GM23338 (cell line): Measurements from ENCODE around the gene AIMP2. TPM values are rescaled to one million over a fixed set of nuclear protein-coding genes. Genes with fewer than 3 reads are reported as not detected.
A peak's percentile ranks its signal among the peaks of the same experiment; 100 is the strongest.

ENCODE experiments used
- ATAC-seq: fragments of 200-7000 bp; cut with Tn5 transposase; 3 replicates; pipeline ENCODE4 v1.9.1; 2020
- DNase-seq: peaks from one replicate; pipeline ENCODE4 v3.0.0-alpha.2; 2015; ENCODE audit warnings: low spot score
- H2AFZ ChIP-seq: fragments of 200-600 bp; sonication (generic); 2 replicates; pipeline ENCODE4 v1.8.0; 2016; ENCODE audit warnings: antibody characterized with exemption, mild to moderate bottlenecking, moderate library complexity
- H3F3A ChIP-seq: fragments of 200-600 bp; sonication (generic); replicated peaks from 2 replicates; pipeline ENCODE4 v1.8.0; 2017; ENCODE audit warnings: antibody characterized with exemption, mixed run types, low read depth
- H3K27ac ChIP-seq: fragments of 200-600 bp; sonication (generic); 2 replicates; pipeline ENCODE4 v1.6.1; 2016; ENCODE audit warnings: low read depth
- H3K27me3 ChIP-seq: fragments of 200-600 bp; sonication (generic); 2 replicates; pipeline ENCODE4 v1.8.0; 2016; ENCODE audit warnings: mild to moderate bottlenecking, mixed run types, moderate library complexity; ENCODE audit not compliant: insufficient read depth
- H3K36me3 ChIP-seq: fragments of 200-600 bp; sonication (generic); 2 replicates; pipeline ENCODE4 v1.8.0; 2016; ENCODE audit warnings: mild to moderate bottlenecking; ENCODE audit not compliant: insufficient read depth
- H3K4me1 ChIP-seq: fragments of 200-600 bp; sonication (generic); 2 replicates; pipeline ENCODE4 v1.8.0; 2016; ENCODE audit warnings: mild to moderate bottlenecking, moderate library complexity; ENCODE audit not compliant: insufficient read depth
- H3K4me2 ChIP-seq: fragments of 200-600 bp; sonication (generic); 2 replicates; pipeline ENCODE4 v1.7.1; 2017; ENCODE audit warnings: mixed run types
- H3K4me3 ChIP-seq: fragments of 200-600 bp; sonication (generic); 2 replicates; pipeline ENCODE4 v1.6.1; 2016; ENCODE audit warnings: mixed run types
- H3K79me2 ChIP-seq: fragments of 200-600 bp; sonication (generic); replicated peaks from 2 replicates; pipeline ENCODE4 v1.8.0; 2017; ENCODE audit warnings: mild to moderate bottlenecking; ENCODE audit not compliant: insufficient read depth
- H3K9me2 ChIP-seq: fragments of 200-600 bp; sonication (generic); 2 replicates; pipeline ENCODE4 v1.8.0; 2017; ENCODE audit not compliant: insufficient read depth
- H4K20me1 ChIP-seq: fragments of 200-600 bp; sonication (generic); replicated peaks from 2 replicates; pipeline ENCODE4 v1.8.0; 2017; ENCODE audit warnings: mild to moderate bottlenecking; ENCODE audit not compliant: insufficient read depth
- H3K27ac Mint-ChIP-seq: 2 replicates; pipeline ENCODE4 v1.8.0; 2020; ENCODE audit warnings: inconsistent platforms, mild to moderate bottlenecking, moderate library complexity, mixed read lengths
- H3K27me3 Mint-ChIP-seq: 3 replicates; pipeline ENCODE4 v1.8.0; 2022; ENCODE audit warnings: low read depth, mild to moderate bottlenecking, moderate library complexity, mixed read lengths, inconsistent platforms; ENCODE audit not compliant: insufficient read depth, poor library complexity
- H3K36me3 Mint-ChIP-seq: 3 replicates; pipeline ENCODE4 v1.8.0; 2021; ENCODE audit warnings: low read depth, mild to moderate bottlenecking, inconsistent platforms, moderate library complexity, mixed read lengths
- H3K4me1 Mint-ChIP-seq: 3 replicates; pipeline ENCODE4 v1.8.0; 2020; ENCODE audit warnings: mild to moderate bottlenecking, inconsistent platforms, mixed read lengths
- H3K4me3 Mint-ChIP-seq: 3 replicates; pipeline ENCODE4 v1.8.0; 2021; ENCODE audit warnings: moderate library complexity, mild to moderate bottlenecking, inconsistent platforms, mixed read lengths
- H3K9me3 Mint-ChIP-seq: 3 replicates; pipeline ENCODE4 v1.8.0; 2020; ENCODE audit warnings: moderate library complexity, mild to moderate bottlenecking, inconsistent platforms, mixed read lengths
- CREB1 ChIP-seq: fragments of 250-450 bp; sonication (Bioruptor Pico); IDR thresholded peaks from 2 replicates; pipeline ENCODE4 v1.5.0; 2020; ENCODE audit warnings: low read depth, mild to moderate bottlenecking, moderate library complexity
- EZH2phosphoT487 ChIP-seq: fragments of 200-600 bp; sonication (generic); IDR thresholded peaks from one replicate; pipeline ENCODE4 v1.8.1; 2018; ENCODE audit warnings: antibody characterized with exemption; ENCODE audit not compliant: unreplicated experiment
- NANOG ChIP-seq: IDR thresholded peaks from 2 replicates; pipeline ENCODE4 v1.6.1; 2016; ENCODE audit warnings: antibody characterized with exemption, borderline replicate concordance
- STAT1 ChIP-seq: IDR thresholded peaks from one replicate; pipeline ENCODE4 v1.6.1; 2016; ENCODE audit warnings: antibody characterized with exemption; ENCODE audit not compliant: unreplicated experiment
- ZNF114 ChIP-seq: fragments of 250-450 bp; sonication (Bioruptor Pico); IDR thresholded peaks from 2 replicates; pipeline ENCODE4 v1.5.0; 2020; ENCODE audit warnings: mild to moderate bottlenecking, moderate library complexity
- polyA plus RNA-seq: library from polyadenylated mRNA; unstranded; fragments of >200 nt; fragmentation: Nextera tagmentation; extraction: Ambion mirVana; gene quantifications from 2 replicates; pipeline ENCODE4 v1.2.1, GENCODE V29; 2016
- total RNA-seq: library from RNA; depleted of rRNA; stranded (reverse); fragments of >200 nt; shearing (Covaris generic); gene quantifications from 2 replicates; pipeline ENCODE4 v1.2.3, GENCODE V29; 2014
- TF ChIP-seq, protein P1 (sequence below): fragments of 250-450 bp; sonication (Bioruptor Pico); IDR thresholded peaks from 2 replicates; pipeline ENCODE4 v1.5.0; 2020; ENCODE audit warnings: mild to moderate bottlenecking, moderate library complexity
- TF ChIP-seq, protein P2 (sequence below): IDR thresholded peaks from 2 replicates; pipeline ENCODE4 v1.6.1; 2016; ENCODE audit warnings: antibody characterized with exemption
- TF ChIP-seq, protein P3 (sequence below), 2 experiments: fragments of 200-600 bp in 1 of 2; sonication (generic) in 1 of 2; conservative IDR thresholded peaks; 2 replicates each; pipeline versions ENCODE4 v1.5.1 to v1.6.1; 2016 to 2017; ENCODE audit warnings: antibody characterized with exemption in 2 of 2, low read depth in 2 of 2, mild to moderate bottlenecking in 2 of 2, moderate library complexity in 1 of 2

Gene AIMP2
- total and polyA plus RNA-seq, 2 experiments from 2014 or later = 86.6 to 113 TPM

DNA sequence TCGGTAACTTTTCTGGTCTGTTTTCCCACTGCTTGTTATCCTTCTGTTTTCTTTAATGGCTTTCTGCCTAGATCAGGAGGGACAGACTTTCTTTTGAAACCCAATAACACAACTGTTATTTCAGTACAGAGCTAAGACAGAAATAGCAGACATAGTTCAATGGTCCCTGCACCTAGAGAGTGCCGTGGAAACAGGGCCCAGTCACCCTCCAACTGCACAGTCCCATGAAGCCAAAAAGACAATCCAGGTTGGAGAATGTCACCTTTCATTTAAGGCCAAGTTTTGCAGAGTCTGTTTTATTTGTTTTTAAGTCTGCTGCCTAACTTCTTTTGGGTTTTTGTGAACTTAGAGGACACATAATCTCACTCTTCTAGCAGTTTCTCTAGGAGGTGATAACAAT is 2.5 kb downstream of the AIMP2 start:
- DNase-seq (no peak), ATAC-seq (no peak)
- no peak overlapping the region for H3K27ac Mint-ChIP-seq
- H4K20me1 ChIP-seq = peaks cover 27% of the 10 kb centered on the region
- H2AFZ ChIP-seq = no peak overlapping the region
- peaks cover 5% of the 10 kb centered on the region for H3K27me3 Mint-ChIP-seq
- H3K4me2 ChIP-seq = no peak overlapping the region
- no peaks in the 10 kb centered on the region for H3K27me3 ChIP-seq
- H3K4me1 ChIP-seq = peaks cover 11% of the 10 kb centered on the region; the same call in 1 of the 2 replicates
- H3K27ac ChIP-seq = no peak overlapping the region
- H3K79me2 ChIP-seq = peaks cover 76% of the 10 kb centered on the region
- H3K4me1 Mint-ChIP-seq = peaks cover 18% of the 10 kb centered on the region
- H3K9me3 Mint-ChIP-seq = no peaks in the 10 kb centered on the region; the same call in 2 of the 3 replicates
- H3K4me3 Mint-ChIP-seq = peak overlapping the region; percentile 34; the same call in 2 of the 3 replicates
- H3K4me3 ChIP-seq = no peak overlapping the region
- no peak for TF ChIP-seq CREB1 (CRISPR knock-in tag)
- TF ChIP-seq STAT1 = no peak
- TF ChIP-seq, protein P1, sequence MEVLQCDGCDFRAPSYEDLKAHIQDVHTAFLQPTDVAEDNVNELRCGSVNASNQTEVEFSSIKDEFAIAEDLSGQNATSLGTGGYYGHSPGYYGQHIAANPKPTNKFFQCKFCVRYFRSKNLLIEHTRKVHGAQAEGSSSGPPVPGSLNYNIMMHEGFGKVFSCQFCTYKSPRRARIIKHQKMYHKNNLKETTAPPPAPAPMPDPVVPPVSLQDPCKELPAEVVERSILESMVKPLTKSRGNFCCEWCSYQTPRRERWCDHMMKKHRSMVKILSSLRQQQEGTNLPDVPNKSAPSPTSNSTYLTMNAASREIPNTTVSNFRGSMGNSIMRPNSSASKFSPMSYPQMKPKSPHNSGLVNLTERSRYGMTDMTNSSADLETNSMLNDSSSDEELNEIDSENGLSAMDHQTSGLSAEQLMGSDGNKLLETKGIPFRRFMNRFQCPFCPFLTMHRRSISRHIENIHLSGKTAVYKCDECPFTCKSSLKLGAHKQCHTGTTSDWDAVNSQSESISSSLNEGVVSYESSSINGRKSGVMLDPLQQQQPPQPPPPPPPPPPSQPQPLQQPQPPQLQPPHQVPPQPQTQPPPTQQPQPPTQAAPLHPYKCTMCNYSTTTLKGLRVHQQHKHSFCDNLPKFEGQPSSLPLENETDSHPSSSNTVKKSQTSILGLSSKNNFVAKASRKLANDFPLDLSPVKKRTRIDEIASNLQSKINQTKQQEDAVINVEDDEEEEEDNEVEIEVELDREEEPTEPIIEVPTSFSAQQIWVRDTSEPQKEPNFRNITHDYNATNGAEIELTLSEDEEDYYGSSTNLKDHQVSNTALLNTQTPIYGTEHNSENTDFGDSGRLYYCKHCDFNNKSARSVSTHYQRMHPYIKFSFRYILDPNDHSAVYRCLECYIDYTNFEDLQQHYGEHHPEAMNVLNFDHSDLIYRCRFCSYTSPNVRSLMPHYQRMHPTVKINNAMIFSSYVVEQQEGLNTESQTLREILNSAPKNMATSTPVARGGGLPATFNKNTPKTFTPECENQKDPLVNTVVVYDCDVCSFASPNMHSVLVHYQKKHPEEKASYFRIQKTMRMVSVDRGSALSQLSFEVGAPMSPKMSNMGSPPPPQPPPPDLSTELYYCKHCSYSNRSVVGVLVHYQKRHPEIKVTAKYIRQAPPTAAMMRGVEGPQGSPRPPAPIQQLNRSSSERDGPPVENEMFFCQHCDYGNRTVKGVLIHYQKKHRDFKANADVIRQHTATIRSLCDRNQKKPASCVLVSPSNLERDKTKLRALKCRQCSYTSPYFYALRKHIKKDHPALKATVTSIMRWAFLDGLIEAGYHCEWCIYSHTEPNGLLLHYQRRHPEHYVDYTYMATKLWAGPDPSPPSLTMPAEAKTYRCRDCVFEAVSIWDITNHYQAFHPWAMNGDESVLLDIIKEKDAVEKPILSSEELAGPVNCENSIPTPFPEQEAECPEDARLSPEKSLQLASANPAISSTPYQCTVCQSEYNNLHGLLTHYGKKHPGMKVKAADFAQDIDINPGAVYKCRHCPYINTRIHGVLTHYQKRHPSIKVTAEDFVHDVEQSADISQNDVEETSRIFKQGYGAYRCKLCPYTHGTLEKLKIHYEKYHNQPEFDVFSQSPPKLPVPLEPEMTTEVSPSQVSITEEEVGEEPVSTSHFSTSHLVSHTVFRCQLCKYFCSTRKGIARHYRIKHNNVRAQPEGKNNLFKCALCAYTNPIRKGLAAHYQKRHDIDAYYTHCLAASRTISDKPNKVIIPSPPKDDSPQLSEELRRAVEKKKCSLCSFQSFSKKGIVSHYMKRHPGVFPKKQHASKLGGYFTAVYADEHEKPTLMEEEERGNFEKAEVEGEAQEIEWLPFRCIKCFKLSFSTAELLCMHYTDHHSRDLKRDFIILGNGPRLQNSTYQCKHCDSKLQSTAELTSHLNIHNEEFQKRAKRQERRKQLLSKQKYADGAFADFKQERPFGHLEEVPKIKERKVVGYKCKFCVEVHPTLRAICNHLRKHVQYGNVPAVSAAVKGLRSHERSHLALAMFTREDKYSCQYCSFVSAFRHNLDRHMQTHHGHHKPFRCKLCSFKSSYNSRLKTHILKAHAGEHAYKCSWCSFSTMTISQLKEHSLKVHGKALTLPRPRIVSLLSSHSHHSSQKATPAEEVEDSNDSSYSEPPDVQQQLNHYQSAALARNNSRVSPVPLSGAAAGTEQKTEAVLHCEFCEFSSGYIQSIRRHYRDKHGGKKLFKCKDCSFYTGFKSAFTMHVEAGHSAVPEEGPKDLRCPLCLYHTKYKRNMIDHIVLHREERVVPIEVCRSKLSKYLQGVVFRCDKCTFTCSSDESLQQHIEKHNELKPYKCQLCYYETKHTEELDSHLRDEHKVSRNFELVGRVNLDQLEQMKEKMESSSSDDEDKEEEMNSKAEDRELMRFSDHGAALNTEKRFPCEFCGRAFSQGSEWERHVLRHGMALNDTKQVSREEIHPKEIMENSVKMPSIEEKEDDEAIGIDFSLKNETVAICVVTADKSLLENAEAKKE (CRISPR knock-in tag) = no peak
- TF ChIP-seq EZH2phosphoT487 = no peak
- TF ChIP-seq, protein P2, sequence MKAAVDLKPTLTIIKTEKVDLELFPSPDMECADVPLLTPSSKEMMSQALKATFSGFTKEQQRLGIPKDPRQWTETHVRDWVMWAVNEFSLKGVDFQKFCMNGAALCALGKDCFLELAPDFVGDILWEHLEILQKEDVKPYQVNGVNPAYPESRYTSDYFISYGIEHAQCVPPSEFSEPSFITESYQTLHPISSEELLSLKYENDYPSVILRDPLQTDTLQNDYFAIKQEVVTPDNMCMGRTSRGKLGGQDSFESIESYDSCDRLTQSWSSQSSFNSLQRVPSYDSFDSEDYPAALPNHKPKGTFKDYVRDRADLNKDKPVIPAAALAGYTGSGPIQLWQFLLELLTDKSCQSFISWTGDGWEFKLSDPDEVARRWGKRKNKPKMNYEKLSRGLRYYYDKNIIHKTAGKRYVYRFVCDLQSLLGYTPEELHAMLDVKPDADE = no peak
- TF ChIP-seq ZNF114 (CRISPR knock-in tag) = no peak
- TF ChIP-seq, protein P3, sequence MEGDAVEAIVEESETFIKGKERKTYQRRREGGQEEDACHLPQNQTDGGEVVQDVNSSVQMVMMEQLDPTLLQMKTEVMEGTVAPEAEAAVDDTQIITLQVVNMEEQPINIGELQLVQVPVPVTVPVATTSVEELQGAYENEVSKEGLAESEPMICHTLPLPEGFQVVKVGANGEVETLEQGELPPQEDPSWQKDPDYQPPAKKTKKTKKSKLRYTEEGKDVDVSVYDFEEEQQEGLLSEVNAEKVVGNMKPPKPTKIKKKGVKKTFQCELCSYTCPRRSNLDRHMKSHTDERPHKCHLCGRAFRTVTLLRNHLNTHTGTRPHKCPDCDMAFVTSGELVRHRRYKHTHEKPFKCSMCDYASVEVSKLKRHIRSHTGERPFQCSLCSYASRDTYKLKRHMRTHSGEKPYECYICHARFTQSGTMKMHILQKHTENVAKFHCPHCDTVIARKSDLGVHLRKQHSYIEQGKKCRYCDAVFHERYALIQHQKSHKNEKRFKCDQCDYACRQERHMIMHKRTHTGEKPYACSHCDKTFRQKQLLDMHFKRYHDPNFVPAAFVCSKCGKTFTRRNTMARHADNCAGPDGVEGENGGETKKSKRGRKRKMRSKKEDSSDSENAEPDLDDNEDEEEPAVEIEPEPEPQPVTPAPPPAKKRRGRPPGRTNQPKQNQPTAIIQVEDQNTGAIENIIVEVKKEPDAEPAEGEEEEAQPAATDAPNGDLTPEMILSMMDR (conservative IDR thresholded peaks at IDR 0.05; ENCODE audit: low read depth in 2 of 2) = no peak
- TF ChIP-seq NANOG = no peak
- no peaks in the 10 kb centered on the region for H3F3A ChIP-seq
- H3K9me2 ChIP-seq = no peaks in the 10 kb centered on the region
- peaks cover 62% of the 10 kb centered on the region for H3K36me3 Mint-ChIP-seq
- H3K36me3 ChIP-seq = peaks cover 18% of the 10 kb centered on the region
